ENCODE measurements around the gene ZNF219.

The ZNF219 gene

GRCh38 chr14:21081521-21082142 lies 16.8 kb downstream of the ZNF219 start:
- no peak overlapping the region for H3K4me3 ChIP-seq (ENCODE audit: low read depth, low read length)
- peaks cover 17% of the 10 kb centered on the region for H3K36me3 ChIP-seq
- no peak for DNase-seq
- TF ChIP-seq CTCF (IDR thresholded peaks at IDR 0.05; ENCODE audit: low read depth, low read length): no peak
- no peaks in the 10 kb centered on the region for H3K4me1 ChIP-seq
- no peaks in the 10 kb centered on the region for H3K27me3 ChIP-seq
- no peaks in the 10 kb centered on the region for H3K9me3 ChIP-seq

GRCh38 chr14:21078726-21079125 lies 19.7 kb downstream of the ZNF219 start:
- peaks cover 9% of the 10 kb centered on the region for H3K4me1 ChIP-seq
- DNase-seq: no peak
- no peaks in the 10 kb centered on the region for H3K27me3 ChIP-seq
- H3K9me3 ChIP-seq: no peaks in the 10 kb centered on the region
- H3K36me3 ChIP-seq: peaks cover 29% of the 10 kb centered on the region
- no peak for TF ChIP-seq CTCF (IDR thresholded peaks at IDR 0.05; ENCODE audit: low read depth, low read length)
- H3K4me3 ChIP-seq (ENCODE audit: low read depth, low read length): no peak overlapping the region

- no peak for DNase-seq
- peaks cover 29% of the 10 kb centered on the region for H3K36me3 ChIP-seq
- no peak overlapping the region for H3K4me3 ChIP-seq (ENCODE audit: low read depth, low read length)
- H3K27me3 ChIP-seq: no peaks in the 10 kb centered on the region
- peaks cover 9% of the 10 kb centered on the region for H3K4me1 ChIP-seq
- no peak for TF ChIP-seq CTCF (IDR thresholded peaks at IDR 0.05; ENCODE audit: low read depth, low read length)
- no peaks in the 10 kb centered on the region for H3K9me3 ChIP-seq
Measured at GRCh38 chr14:21078287-21078686, 20.2 kb downstream of the ZNF219 start.

GRCh38 chr14:21077672-21078071 lies 20.8 kb downstream of the ZNF219 start:
- no peak overlapping the region for H3K4me3 ChIP-seq (ENCODE audit: low read depth, low read length)
- H3K9me3 ChIP-seq: no peaks in the 10 kb centered on the region
- peaks cover 26% of the 10 kb centered on the region for H3K36me3 ChIP-seq

GRCh38 chr14:21075719-21076437 lies 22.6 kb downstream of the ZNF219 start:
- no peak overlapping the region for H3K4me3 ChIP-seq (ENCODE audit: low read depth, low read length)
- H3K27me3 ChIP-seq: no peaks in the 10 kb centered on the region
- DNase-seq: peak; percentile 56
- no peak for TF ChIP-seq CTCF (IDR thresholded peaks at IDR 0.05; ENCODE audit: low read depth, low read length)
- no peaks in the 10 kb centered on the region for H3K9me3 ChIP-seq
- H3K4me1 ChIP-seq: peaks cover 15% of the 10 kb centered on the region
- H3K36me3 ChIP-seq: peaks cover 16% of the 10 kb centered on the region

More at GRCh38 chr14:21077672-21078071, 20.8 kb downstream of the ZNF219 start:
- DNase-seq: no peak
- Histone ChIP-seq H3K27me3 (no peaks in the 10 kb centered on the region), H3K4me1 (peaks cover 9% of the 10 kb centered on the region)
- no peak for TF ChIP-seq CTCF (IDR thresholded peaks at IDR 0.05; ENCODE audit: low read depth, low read length)

Data from BE2C (cell line).